Measurements from ENCODE around the gene TP53BP1.

TP53BP1 gene

GRCh38 chr15:43487271-43487895 lies 5.6 kb downstream of the TP53BP1 start:
- TF ChIP-seq CTCF (IDR thresholded peaks at IDR 0.05; ENCODE audit: insufficient read depth, low read depth, low read length, missing control alignments) = no peak
- no peak overlapping the region for H3K4me3 ChIP-seq (ENCODE audit: low read depth, low read length)
- DNase-seq (ENCODE audit: low read depth) = no peak

GRCh38 chr15:43484455-43484854 lies 8.5 kb downstream of the TP53BP1 start:
- DNase-seq (ENCODE audit: low read depth) = no peak
- no peak for TF ChIP-seq CTCF (IDR thresholded peaks at IDR 0.05; ENCODE audit: insufficient read depth, low read depth, low read length, missing control alignments)
- H3K4me3 ChIP-seq (ENCODE audit: low read depth, low read length) = no peak overlapping the region

DNA sequence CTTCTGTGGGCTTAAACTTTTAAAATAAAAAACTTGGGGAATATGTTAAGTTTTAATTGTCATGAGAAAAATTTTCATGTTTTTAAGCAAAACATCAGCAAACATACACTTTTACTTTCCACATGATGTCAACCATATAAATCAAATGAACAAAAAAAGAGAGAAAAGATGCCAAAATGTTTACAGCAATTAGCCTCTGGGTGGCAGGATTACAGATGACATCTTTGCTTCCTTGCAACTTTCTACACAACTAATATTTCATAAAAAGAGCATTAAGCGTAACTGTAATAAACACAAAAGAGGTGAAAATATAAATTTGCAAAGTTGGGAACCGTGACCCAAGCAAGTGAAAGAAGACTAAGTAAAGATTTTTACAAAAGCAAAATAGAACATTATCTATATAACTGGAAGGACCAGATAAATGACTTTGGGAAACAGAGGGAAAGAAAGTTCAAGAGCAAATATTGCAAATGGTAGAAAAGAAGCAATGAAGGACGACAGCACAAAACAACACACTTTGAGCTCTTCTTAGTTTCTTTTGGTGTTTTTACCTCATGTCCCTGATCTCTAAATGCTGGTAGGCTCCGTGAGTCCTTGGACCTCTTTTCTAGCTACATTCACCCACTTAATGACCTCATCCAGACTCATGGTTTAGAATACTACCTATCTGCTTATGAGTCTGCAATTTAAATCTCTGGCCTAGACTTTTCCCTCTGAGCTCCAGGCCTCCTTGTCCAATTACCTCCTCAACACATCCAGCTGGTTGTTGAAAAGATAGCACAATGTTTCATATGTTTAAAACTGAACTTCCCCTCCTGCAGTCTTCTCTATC lies 9.4 kb downstream of the TP53BP1 start:
- no peak overlapping the region for H3K4me3 ChIP-seq (ENCODE audit: low read depth, low read length)
- peak; percentile 6 for TF ChIP-seq CTCF (IDR thresholded peaks at IDR 0.05; ENCODE audit: insufficient read depth, low read depth, low read length, missing control alignments)
- peak; percentile 9 for DNase-seq (ENCODE audit: low read depth)

DNA sequence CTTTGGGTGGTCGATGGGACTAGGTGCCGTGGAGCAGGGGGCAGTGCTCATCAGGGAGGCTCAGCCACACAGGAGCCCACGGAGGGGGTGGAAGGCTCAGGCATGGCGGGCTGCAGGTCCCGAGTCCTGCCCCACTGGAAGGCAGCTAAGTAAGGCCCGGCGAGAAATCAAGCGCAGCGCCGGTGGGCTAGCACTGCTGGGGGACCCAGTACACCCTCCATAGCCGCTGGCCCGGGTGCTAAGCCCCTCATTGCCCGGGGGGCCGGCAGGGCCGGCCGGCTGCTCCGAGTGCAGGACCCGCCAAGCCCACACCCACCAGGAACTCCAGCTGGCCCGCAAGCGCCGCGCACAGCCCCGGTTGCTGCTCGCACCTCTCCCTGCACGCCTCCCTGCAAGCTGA lies 19.1 kb downstream of the TP53BP1 start:
- DNase-seq (ENCODE audit: low read depth) = no peak
- no peak for TF ChIP-seq CTCF (IDR thresholded peaks at IDR 0.05; ENCODE audit: insufficient read depth, low read depth, low read length, missing control alignments)
- H3K4me3 ChIP-seq (ENCODE audit: low read depth, low read length) = no peak overlapping the region

GRCh38 chr15:43471975-43472374 lies 21.0 kb downstream of the TP53BP1 start:
- H3K4me3 ChIP-seq (ENCODE audit: low read depth, low read length) = no peak overlapping the region
- DNase-seq (ENCODE audit: low read depth) = no peak
- TF ChIP-seq CTCF (IDR thresholded peaks at IDR 0.05; ENCODE audit: insufficient read depth, low read depth, low read length, missing control alignments) = no peak

DNA sequence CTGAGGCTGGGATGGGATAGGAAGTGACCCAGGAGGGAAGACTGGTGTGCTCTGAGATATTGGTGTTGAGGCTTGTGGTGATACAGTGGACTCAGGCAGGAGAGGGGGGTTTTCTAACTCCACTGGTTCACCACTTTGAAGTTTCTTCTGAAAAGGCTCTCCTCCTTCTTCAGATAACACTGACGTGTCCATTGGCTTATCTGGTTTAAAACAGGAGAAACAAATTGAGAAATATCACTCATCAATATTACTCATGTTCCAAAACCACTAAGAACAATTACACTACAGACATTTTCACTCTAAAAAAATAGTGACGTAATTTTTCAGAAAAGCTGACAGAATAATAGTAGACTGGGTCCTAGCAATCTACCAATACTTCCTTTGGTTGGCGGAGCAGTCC lies 23.1 kb downstream of the TP53BP1 start:
- TF ChIP-seq CTCF (IDR thresholded peaks at IDR 0.05; ENCODE audit: insufficient read depth, low read depth, low read length, missing control alignments) = no peak
- no peak overlapping the region for H3K4me3 ChIP-seq (ENCODE audit: low read depth, low read length)
- no peak for DNase-seq (ENCODE audit: low read depth)

All from GM12865 (cell line).